Sigmoid colon (tissue), 7 donors: Measurements from ENCODE around the gene CHRND. TPM values are rescaled to one million over a fixed set of nuclear protein-coding genes. Genes with fewer than 3 reads are reported as not detected.

Experiments used
- DNase-seq: peaks from one replicate; pipeline ENCODE4 v3.0.0-alpha.2; 2019
- H3K27ac ChIP-seq, 4 donors: fragments of 200-600 bp; sonication (generic); one replicate each; pipeline ENCODE4 v1.5.1; 2016 to 2019; ENCODE audit warnings: mild to moderate bottlenecking in 1 of 4
- H3K27me3 ChIP-seq, 3 donors: fragments of 200-600 bp; sonication (generic); one replicate each; pipeline ENCODE4 v1.5.1; 2019; ENCODE audit warnings: mild to moderate bottlenecking in 1 of 3
- H3K36me3 ChIP-seq, 4 donors: fragments of 200-600 bp; sonication (generic); one replicate each; pipeline ENCODE4 v1.5.1; 2016 to 2019
- H3K4me1 ChIP-seq, 4 donors: fragments of 200-600 bp; sonication (generic); one replicate each; pipeline ENCODE4 v1.5.1; 2017 to 2019
- H3K4me3 ChIP-seq, 4 donors: fragments of 200-600 bp; sonication (generic); one replicate each; pipeline ENCODE4 v1.5.1; 2017 to 2019; ENCODE audit warnings: mild to moderate bottlenecking in 2 of 4, moderate library complexity in 1 of 4
- H3K9me3 ChIP-seq, 4 donors: fragments of 200-600 bp in 3 of 4; sonication (generic) in 3 of 4; one replicate each; pipeline versions ENCODE4 v1.5.1 to v1.6.1; 2013 to 2019
- EP300 ChIP-seq, 4 donors: sonication (generic); formaldehyde crosslinking; IDR thresholded peaks; one replicate each; pipeline ENCODE4 v1.6.1; 2017; ENCODE audit warnings: antibody characterized with exemption in 4 of 4
- POLR2A ChIP-seq, 2 donors: fragments of 450-650 bp; IDR thresholded peaks; one replicate each; pipeline ENCODE4 v1.6.1; 2016; ENCODE audit warnings: antibody characterized with exemption in 2 of 2, mild to moderate bottlenecking in 2 of 2, moderate library complexity in 2 of 2
- POLR2AphosphoS5 ChIP-seq, 4 donors: sonication (generic); formaldehyde crosslinking; IDR thresholded peaks; one replicate each; pipeline ENCODE4 v1.6.1; 2017; ENCODE audit warnings: antibody characterized with exemption in 4 of 4
- WGBS, 2 donors: extraction: QIAGEN DNeasy Blood & Tissue Kit; methylation state at CpG; one replicate each; pipeline ENCODE4 v1.1.7; 2013; 5-methylcytosine and 5-hydroxymethylcytosine counted together
- intact Hi-C: fragments of 100-400 bp; cut with DNase I; formaldehyde crosslinking; loops from one replicate; pipeline ENCODE4 v1.15.1; 2023
- polyA plus RNA-seq, 3 donors: library from polyadenylated mRNA; stranded (reverse); fragments of 200-250 nt; gene quantifications; one replicate each; pipeline ENCODE4 v1.2.3, GENCODE V29; 2013
- total RNA-seq, 4 donors: library from RNA; depleted of rRNA; stranded (reverse); fragments of >200 nt; gene quantifications; one replicate each; pipeline ENCODE4 v1.1.0, GENCODE V29; 2016
- TF ChIP-seq, protein P1 (sequence below), 4 experiments: fragments of 450-650 bp in 3 of 4; fragments of 200-600 bp in 1 of 4; IDR thresholded peaks; one replicate each; pipeline ENCODE4 v1.5.1; 2016 to 2019; ENCODE audit warnings: antibody characterized with exemption in 4 of 4, mild to moderate bottlenecking in 3 of 4, moderate library complexity in 2 of 4
- donor health status: healthy with polysubstance abuse.
- donor health status: Bipolar disorder and iron deficiency.
- donor health status: healthy.

The CHRND gene
- total and polyA plus RNA-seq, 7 donors = not detected

DNA sequence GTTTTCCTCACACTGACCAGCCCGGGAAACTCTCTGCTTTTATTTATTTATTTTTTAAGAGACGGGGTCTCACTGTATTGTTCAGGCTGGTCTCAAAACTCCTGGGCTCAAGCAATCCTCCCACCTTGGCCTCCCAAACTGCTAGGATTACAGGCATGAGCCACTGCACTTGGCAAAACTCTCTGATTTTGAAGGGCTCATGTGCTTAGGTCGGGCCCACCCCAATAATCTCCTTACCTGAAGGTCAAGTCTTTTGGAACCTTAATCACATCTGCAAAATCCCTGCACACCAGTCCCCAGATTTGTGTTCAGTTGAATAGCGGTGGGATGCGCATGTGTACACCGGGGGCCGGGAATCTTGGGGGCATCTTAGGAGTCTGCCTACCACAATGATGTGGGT lies 30.7 kb upstream of the CHRND start:
- Histone ChIP-seq H3K36me3 (no peaks in the 10 kb centered on the region), H3K27ac (no peak overlapping the region), H3K4me1 (no peaks in the 10 kb centered on the region), H3K27me3 (peaks cover 0 to under 1% (median 0%) of the 10 kb centered on the region in 3 donors), H3K9me3 (no peaks in the 10 kb centered on the region), H3K4me3 (no peak overlapping the region)
- WGBS, 2 donors = 86 to 89% methylated on average over 7 of the region's 7 CpGs
- DNase-seq = no peak
- no peak for TF ChIP-seq EP300 (IDR thresholded peaks at IDR 0.05)
- TF ChIP-seq, protein P1, sequence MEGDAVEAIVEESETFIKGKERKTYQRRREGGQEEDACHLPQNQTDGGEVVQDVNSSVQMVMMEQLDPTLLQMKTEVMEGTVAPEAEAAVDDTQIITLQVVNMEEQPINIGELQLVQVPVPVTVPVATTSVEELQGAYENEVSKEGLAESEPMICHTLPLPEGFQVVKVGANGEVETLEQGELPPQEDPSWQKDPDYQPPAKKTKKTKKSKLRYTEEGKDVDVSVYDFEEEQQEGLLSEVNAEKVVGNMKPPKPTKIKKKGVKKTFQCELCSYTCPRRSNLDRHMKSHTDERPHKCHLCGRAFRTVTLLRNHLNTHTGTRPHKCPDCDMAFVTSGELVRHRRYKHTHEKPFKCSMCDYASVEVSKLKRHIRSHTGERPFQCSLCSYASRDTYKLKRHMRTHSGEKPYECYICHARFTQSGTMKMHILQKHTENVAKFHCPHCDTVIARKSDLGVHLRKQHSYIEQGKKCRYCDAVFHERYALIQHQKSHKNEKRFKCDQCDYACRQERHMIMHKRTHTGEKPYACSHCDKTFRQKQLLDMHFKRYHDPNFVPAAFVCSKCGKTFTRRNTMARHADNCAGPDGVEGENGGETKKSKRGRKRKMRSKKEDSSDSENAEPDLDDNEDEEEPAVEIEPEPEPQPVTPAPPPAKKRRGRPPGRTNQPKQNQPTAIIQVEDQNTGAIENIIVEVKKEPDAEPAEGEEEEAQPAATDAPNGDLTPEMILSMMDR (IDR thresholded peaks at IDR 0.05) = no peak
- TF ChIP-seq POLR2A (IDR thresholded peaks at IDR 0.05) = no peak
- no peak for TF ChIP-seq POLR2AphosphoS5 (IDR thresholded peaks at IDR 0.05)
- intact Hi-C loops = no loop called here

DNA sequence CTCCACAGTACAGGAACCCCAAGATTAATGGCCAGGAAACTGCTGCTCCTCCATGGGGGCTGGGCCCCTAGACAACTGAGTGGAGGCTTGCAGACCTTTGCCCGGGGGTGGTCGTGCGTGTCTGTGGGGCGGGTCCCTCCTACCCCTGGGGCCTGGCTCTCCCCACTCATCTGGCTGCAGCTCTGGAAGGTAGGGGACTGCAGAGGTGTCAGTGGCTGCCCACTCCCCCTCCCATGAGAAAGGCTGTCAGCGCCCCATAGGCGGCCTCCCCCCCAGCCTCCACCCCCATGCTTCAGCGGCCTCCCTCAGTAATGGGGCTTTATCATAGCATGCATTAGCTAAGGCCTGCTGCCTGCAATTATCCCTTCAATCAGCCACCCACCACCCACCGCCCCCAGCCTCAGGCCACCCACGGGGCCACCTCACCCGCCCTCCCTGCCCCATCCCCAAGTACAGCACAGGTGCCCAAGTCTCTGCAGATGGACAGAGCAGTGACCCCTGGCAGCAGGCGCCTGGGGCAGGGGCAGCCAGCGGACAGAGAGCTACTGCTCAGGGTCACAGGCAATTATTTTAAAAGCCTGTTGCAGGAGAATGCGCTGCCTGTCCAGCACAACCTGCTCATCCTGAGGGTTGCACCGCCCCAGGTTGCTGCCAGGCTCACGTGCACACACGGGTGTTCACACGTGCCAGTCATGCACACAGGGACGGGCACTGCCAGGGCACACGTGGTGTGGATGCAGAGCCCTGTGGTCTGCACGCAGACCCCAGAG lies 29.3 kb upstream of the CHRND start:
- no peak overlapping the region for H3K4me3 ChIP-seq
- H3K4me1 ChIP-seq = peaks cover 0 to under 1% (median 0%) of the 10 kb centered on the region in 4 donors
- H3K36me3 ChIP-seq = no peaks in the 10 kb centered on the region
- no peaks in the 10 kb centered on the region for H3K9me3 ChIP-seq
- TF ChIP-seq, protein P1 (IDR thresholded peaks at IDR 0.05) = no peak
- TF ChIP-seq POLR2A (IDR thresholded peaks at IDR 0.05) = no peak
- TF ChIP-seq EP300 (IDR thresholded peaks at IDR 0.05) = no peak
- no peak for TF ChIP-seq POLR2AphosphoS5 (IDR thresholded peaks at IDR 0.05)
- DNase-seq = no peak
- H3K27ac ChIP-seq = no peak overlapping the region
- intact Hi-C loops = no loop called here
- WGBS, 2 donors = 71 to 79% methylated on average over 20 of the region's 20 CpGs
- no peaks in the 10 kb centered on the region for H3K27me3 ChIP-seq

DNA sequence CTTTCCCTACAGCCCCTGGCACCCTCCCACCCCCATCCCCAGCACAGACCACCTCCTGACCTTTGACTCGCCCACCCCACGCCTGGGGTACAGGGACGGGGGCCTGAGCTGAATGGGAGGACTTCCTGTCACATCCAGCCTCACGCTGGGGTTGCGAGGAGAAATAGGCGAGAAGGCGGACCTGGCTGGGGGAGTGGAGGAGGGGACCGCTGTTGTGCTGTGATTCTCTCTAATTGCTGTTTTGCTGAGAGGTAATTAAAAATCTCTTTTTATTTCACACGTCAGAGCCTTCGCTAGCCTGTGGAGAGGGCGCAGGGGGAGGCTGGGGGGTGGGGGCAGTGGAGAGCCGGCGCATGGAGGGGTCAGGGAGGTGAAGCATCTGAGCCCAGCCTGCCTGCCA lies 28.6 kb upstream of the CHRND start:
- intact Hi-C loops = no loop called here
- H3K27ac ChIP-seq = no peak overlapping the region
- 81 to 82% methylated on average over 13 of the region's 13 CpGs for WGBS, 2 donors
- no peaks in the 10 kb centered on the region for H3K36me3 ChIP-seq
- H3K9me3 ChIP-seq = no peaks in the 10 kb centered on the region
- H3K4me1 ChIP-seq = peaks cover 0 to 7% (median 5%) of the 10 kb centered on the region in 4 donors
- H3K4me3 ChIP-seq = no peak overlapping the region
- H3K27me3 ChIP-seq = peaks cover 0 to under 1% (median 0%) of the 10 kb centered on the region in 3 donors
- TF ChIP-seq, protein P1 (IDR thresholded peaks at IDR 0.05) = no peak
- TF ChIP-seq POLR2AphosphoS5 (IDR thresholded peaks at IDR 0.05) (no peak), POLR2A (IDR thresholded peaks at IDR 0.05) (no peak), EP300 (IDR thresholded peaks at IDR 0.05) (no peak)
- no peak for DNase-seq

DNA sequence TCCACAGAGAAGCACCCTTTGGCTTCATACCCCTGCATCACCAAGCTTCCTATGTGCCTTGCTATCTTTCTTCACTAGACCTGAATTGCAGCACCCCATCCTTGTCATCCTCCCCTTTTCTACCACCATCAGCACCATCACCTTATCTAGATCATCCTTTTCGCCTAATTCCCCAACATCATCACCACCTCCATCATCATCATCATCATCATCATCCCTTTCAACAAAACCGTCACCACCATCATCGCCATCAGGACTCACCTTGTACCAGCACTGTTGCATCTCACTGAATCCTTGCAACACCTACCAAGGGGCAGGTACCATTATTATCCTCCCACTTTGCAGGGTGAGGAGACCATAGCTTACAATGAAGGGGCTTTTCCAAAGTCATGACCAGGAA lies 27.5 kb upstream of the CHRND start:
- Histone ChIP-seq H3K9me3 (no peaks in the 10 kb centered on the region), H3K4me3 (no peak overlapping the region), H3K4me1 (peaks cover 0 to 18% (median 16%) of the 10 kb centered on the region in 4 donors), H3K36me3 (no peaks in the 10 kb centered on the region), H3K27ac (no peak overlapping the region), H3K27me3 (peaks cover 0 to 12% (median 0%) of the 10 kb centered on the region in 3 donors)
- DNase-seq = no peak
- 91% methylated on average over 3 of the region's 3 CpGs for WGBS, 2 donors
- intact Hi-C loops = no loop called here
- TF ChIP-seq POLR2A (IDR thresholded peaks at IDR 0.05) (no peak), EP300 (IDR thresholded peaks at IDR 0.05) (no peak), POLR2AphosphoS5 (IDR thresholded peaks at IDR 0.05) (no peak)
- TF ChIP-seq, protein P1 (IDR thresholded peaks at IDR 0.05) = no peak
